HG03520 (cell line): ENCODE measurements around the gene KCNQ1.

Experiments
- ATAC-seq: cut with Tn5 transposase; IDR thresholded peaks from one replicate; pipeline ENCODE4 v1.9.1; 2021; ENCODE audit warnings: mild to moderate bottlenecking, moderate library complexity; ENCODE audit not compliant: unreplicated experiment

KCNQ1 gene

GRCh38 chr11:2564588-2565425 lies 120.0 kb downstream of the KCNQ1 start:
- no peak for ATAC-seq

- ATAC-seq: no peak
Measured at GRCh38 chr11:2565447-2566222, 120.8 kb downstream of the KCNQ1 start.

GRCh38 chr11:2566223-2567025 lies 121.6 kb downstream of the KCNQ1 start:
- ATAC-seq: no peak

- ATAC-seq: no peak
Measured at GRCh38 chr11:2567026-2567671, 122.3 kb downstream of the KCNQ1 start.

- ATAC-seq: no peak
Measured at GRCh38 chr11:2569321-2569721, 124.5 kb downstream of the KCNQ1 start.

GRCh38 chr11:2569731-2570210 lies 125.0 kb downstream of the KCNQ1 start:
- ATAC-seq: no peak

GRCh38 chr11:2570211-2570811 lies 125.5 kb downstream of the KCNQ1 start:
- no peak for ATAC-seq

- no peak for ATAC-seq
Measured at GRCh38 chr11:2570841-2571597, 126.2 kb downstream of the KCNQ1 start.

GRCh38 chr11:2571598-2572281 lies 126.9 kb downstream of the KCNQ1 start:
- no peak for ATAC-seq

- no peak for ATAC-seq
Measured at GRCh38 chr11:2572491-2573239, 127.9 kb downstream of the KCNQ1 start.

- no peak for ATAC-seq
Measured at GRCh38 chr11:2573240-2574042, 128.6 kb downstream of the KCNQ1 start.

- ATAC-seq: no peak
Measured at GRCh38 chr11:2574043-2574552, 129.3 kb downstream of the KCNQ1 start.

GRCh38 chr11:2574553-2575535 lies 130.0 kb downstream of the KCNQ1 start:
- ATAC-seq: no peak

GRCh38 chr11:2575591-2576051 lies 130.8 kb downstream of the KCNQ1 start:
- ATAC-seq: no peak

- ATAC-seq: no peak
Measured at GRCh38 chr11:2576111-2576510, 131.3 kb downstream of the KCNQ1 start.

GRCh38 chr11:2576549-2576948 lies 131.7 kb downstream of the KCNQ1 start:
- ATAC-seq: no peak
